Kidney (tissue), 14 donors: ENCODE data around the gene COL9A2. TPM values are rescaled to one million over a fixed set of nuclear protein-coding genes. Genes with fewer than 3 reads are reported as not detected.

Source experiments
- DNase-seq, 5 donors: peaks; one replicate each; pipeline ENCODE4 v3.0.0-alpha.2; 2013 to 2020
- FAIRE-seq: peaks from 2 replicates; lab custom pipeline; 2012; peaks lifted over from hg19 to GRCh38; lab: Jason Lieb, UNC
- H3K27ac ChIP-seq, 2 donors: one replicate each; pipeline ENCODE4 v1.7.0; 2013; ENCODE audit warnings: low read depth in 2 of 2, low read length in 2 of 2, inconsistent platforms in 1 of 2
- H3K27me3 ChIP-seq: one replicate; pipeline ENCODE4 v1.7.1; 2013; ENCODE audit warnings: low read length, inconsistent platforms; ENCODE audit not compliant: control insufficient read depth, insufficient read depth
- H3K36me3 ChIP-seq, 3 donors: one replicate each; pipeline versions ENCODE4 v1.7.0 to v1.7.1; 2013; ENCODE audit warnings: low read length in 3 of 3, control low read depth in 1 of 3, inconsistent platforms in 1 of 3; ENCODE audit not compliant: insufficient read depth in 3 of 3, control insufficient read depth in 2 of 3
- H3K4me1 ChIP-seq, 3 donors: one replicate each; pipeline versions ENCODE4 v1.7.0 to v1.7.1; 2013; ENCODE audit warnings: low read length in 3 of 3, inconsistent platforms in 1 of 3, low read depth in 1 of 3; ENCODE audit not compliant: control insufficient read depth in 2 of 3, insufficient read depth in 2 of 3
- H3K4me3 ChIP-seq, 3 donors: one replicate each; pipeline versions ENCODE4 v1.7.0 to v1.8.1; 2013; ENCODE audit warnings: low read length in 3 of 3, control low read depth in 1 of 3, inconsistent platforms in 1 of 3
- H3K9ac ChIP-seq, 3 donors: one replicate each; pipeline versions ENCODE4 v1.7.0 to v1.7.1; 2013; ENCODE audit warnings: low read length in 3 of 3, control low read depth in 1 of 3, inconsistent platforms in 1 of 3
- H3K9me3 ChIP-seq, 3 donors: one replicate each; pipeline versions ENCODE4 v1.7.0 to v1.7.1; 2013; ENCODE audit warnings: low read length in 3 of 3, control low read depth in 1 of 3, inconsistent platforms in 1 of 3; ENCODE audit not compliant: control insufficient read depth in 2 of 3, insufficient read depth in 1 of 3
- CTCF ChIP-seq: IDR thresholded peaks from 3 replicates; pipeline ENCODE4 v1.5.1; 2012; ENCODE audit warnings: mild to moderate bottlenecking, moderate library complexity, borderline replicate concordance; ENCODE audit not compliant: insufficient read depth; ENCODE audit errors: extremely low read depth
- intact Hi-C: fragments of 100-400 bp; cut with DNase I; formaldehyde crosslinking; loops from one replicate; pipeline ENCODE4 v1.11.1; 2022
- polyA plus RNA-seq: library from polyadenylated mRNA; stranded (reverse); fragments of 350-450 nt; fragmentation: Illumina TruSeq; extraction: RNeasy Lipid Tissue Mini Kit (QIAGEN cat#74804); gene quantifications from one replicate; pipeline ENCODE4 v1.2.3, GENCODE V29; 2014; ENCODE audit warnings: low read depth, low replicate concordance; ENCODE audit not compliant: insufficient read depth
- total RNA-seq: library from RNA; stranded (reverse); fragmentation: NEBNext Ultra II Directional; extraction: Animal tissue kit (Norgen Biotek cat#: 25700); gene quantifications from one replicate; pipeline ENCODE4 v1.2.1, GENCODE V29; 2021
- donor health status: control.
- donor health status: control.
- donor health status: control.
- donor health status: control.
- donor health status: control.
- donor health status: DM: yes; HTN: yes; CAD: no.
- donor health status: Normal renal cell carcinoma (clear cell type).

COL9A2 gene
- total and polyA plus RNA-seq, 2 donors from 2014 or later, result 13.8 to 16.6 TPM

GRCh38 chr1:40281853-40282252 is 35.2 kb downstream of the COL9A2 start:
- no peak for DNase-seq
- no peak for FAIRE-seq
- intact Hi-C loops, result no loop called here
- Histone ChIP-seq H3K9ac (no peak overlapping the region), H3K4me1 (no peaks in the 10 kb centered on the region), H3K4me3 (no peak overlapping the region), H3K27ac (no peak overlapping the region), H3K36me3 (peaks cover 0 to 24% (median 12%) of the 10 kb centered on the region in 3 donors), H3K27me3 (no peaks in the 10 kb centered on the region), H3K9me3 (no peaks in the 10 kb centered on the region)
- TF ChIP-seq CTCF, result no peak

GRCh38 chr1:40276122-40276521 is 41.0 kb downstream of the COL9A2 start:
- H3K4me3 ChIP-seq, result no peak overlapping the region
- no peaks in the 10 kb centered on the region for H3K27me3 ChIP-seq
- H3K4me1 ChIP-seq, result peaks cover 0 to 7% (median 4%) of the 10 kb centered on the region in 3 donors
- no peak for FAIRE-seq
- no peaks in the 10 kb centered on the region for H3K9me3 ChIP-seq
- TF ChIP-seq CTCF, result no peak
- H3K27ac ChIP-seq, result no peak overlapping the region
- peaks cover 0 to 11% (median 4%) of the 10 kb centered on the region in 3 donors for H3K36me3 ChIP-seq
- no peak for DNase-seq
- intact Hi-C loops, result no loop called here
- no peak overlapping the region for H3K9ac ChIP-seq

- H3K4me3 ChIP-seq, result no peak overlapping the region
- no peaks in the 10 kb centered on the region for H3K27me3 ChIP-seq
These were observed 42.8 kb downstream of the COL9A2 start for GRCh38 chr1:40274331-40274730.

More at GRCh38 chr1:40274331-40274730, 42.8 kb downstream of the COL9A2 start:
- H3K27ac ChIP-seq, result no peak overlapping the region
- H3K36me3 ChIP-seq, result peaks cover 3 to 18% (median 4%) of the 10 kb centered on the region in 3 donors
- H3K4me1 ChIP-seq, result peaks cover 0 to 7% (median 4%) of the 10 kb centered on the region in 3 donors
- intact Hi-C loops, result no loop called here
- DNase-seq (no peak), FAIRE-seq (no peak)
- H3K9ac ChIP-seq, result no peak overlapping the region
- no peak for TF ChIP-seq CTCF
- H3K9me3 ChIP-seq, result no peaks in the 10 kb centered on the region
